ENCODE measurements around the gene PAK6.

PAK6 gene

GRCh38 chr15:40278026-40278425 lies 39.2 kb downstream of the PAK6 start:
- no peak for DNase-seq

GRCh38 chr15:40279437-40280141 lies 40.7 kb downstream of the PAK6 start:
- DNase-seq: peak; percentile 60 to 70

- DNase-seq: no peak
These were observed 41.6 kb downstream of the PAK6 start for GRCh38 chr15:40280260-40281056.

GRCh38 chr15:40281057-40281800 lies 42.4 kb downstream of the PAK6 start:
- DNase-seq: no peak

- no peak for DNase-seq
These were observed 42.9 kb downstream of the PAK6 start for GRCh38 chr15:40281801-40282146.

- peak; percentile 40 for DNase-seq
These were observed 43.4 kb downstream of the PAK6 start for GRCh38 chr15:40282147-40282868.

- peak; percentile 23 to 43 for DNase-seq
These were observed 44.2 kb downstream of the PAK6 start, which contains the start of gene ANKRD63 for GRCh38 chr15:40282869-40283614. Gene ANKRD63, minus strand, starts transcription at chr15:40283064. Its CDS starts 478 bp downstream, at chr15:40282586.

GRCh38 chr15:40283615-40284300 lies 44.9 kb downstream of the PAK6 start:
- DNase-seq: no peak

- no peak for DNase-seq
These were observed 46.3 kb downstream of the PAK6 start for GRCh38 chr15:40285151-40285550.

GRCh38 chr15:40285554-40286011 lies 46.7 kb downstream of the PAK6 start:
- DNase-seq: no peak

- DNase-seq: no peak
These were observed 47.2 kb downstream of the PAK6 start for GRCh38 chr15:40286061-40286532.

GRCh38 chr15:40286794-40287193 lies 47.9 kb downstream of the PAK6 start:
- no peak for DNase-seq

- no peak for DNase-seq
These were observed 48.6 kb downstream of the PAK6 start for GRCh38 chr15:40287505-40287904.

- DNase-seq: no peak
These were observed 49.1 kb downstream of the PAK6 start for GRCh38 chr15:40287968-40288367.

GRCh38 chr15:40289140-40289775 lies 50.4 kb downstream of the PAK6 start:
- DNase-seq: no peak

- no peak for DNase-seq
These were observed 51.7 kb downstream of the PAK6 start for GRCh38 chr15:40290545-40290917.

- DNase-seq: no peak
These were observed 52.2 kb downstream of the PAK6 start for GRCh38 chr15:40290918-40291574.

- DNase-seq: no peak
These were observed 53.4 kb downstream of the PAK6 start for GRCh38 chr15:40292246-40292645.

GRCh38 chr15:40293006-40293405 lies 54.1 kb downstream of the PAK6 start:
- no peak for DNase-seq
